HCT116 (cell line): ENCODE data around the gene BRINP2. TPM values are rescaled to one million over a fixed set of nuclear protein-coding genes. Genes with fewer than 3 reads are reported as not detected.

Source experiments
- ATAC-seq: fragments of 200-7000 bp; cut with Tn5 transposase; 2 replicates; pipeline ENCODE4 v1.9.1; 2020; ENCODE audit warnings: mild to moderate bottlenecking, moderate library complexity
- BruUV-seq: library from RNA; stranded (reverse); fragments of 400-500 nt; replicated peaks from 2 replicates; lab custom pipeline; 2021; lab: Mats Ljungman, UMichigan
- CTCF ChIA-PET: fragments of 300-600 bp; sonication (Branson Sonifier 250); formaldehyde crosslinking; loops from one replicate; lab custom pipeline; 2021; ENCODE audit warnings: antibody characterized with exemption; lab: Charles Lee
- POLR2A ChIA-PET: fragments of 300-600, 350-600 bp; sonication (Branson Sonifier 250); formaldehyde crosslinking; loops from one replicate; lab custom pipeline; 2021; ENCODE audit warnings: antibody characterized with exemption; lab: Charles Lee
- RAD21 ChIA-PET, 2 experiments: fragments of 300-600 bp; sonication (Branson Sonifier 250); formaldehyde crosslinking; loops; one replicate each; lab custom pipeline; 2023; ENCODE audit warnings: low total read pairs in 2 of 2; ENCODE audit not compliant: uncharacterized antibody in 2 of 2, unreplicated experiment in 2 of 2, low non-redundant PET in 1 of 2; lab: Charles Lee
- DNase-seq: peaks from one replicate; pipeline ENCODE4 v3.0.0-alpha.2; 2010; ENCODE audit warnings: low read depth, low spot score
- H2AFZ ChIP-seq: fragments of 200-600 bp; shearing (Covaris generic), sonication (generic); 2 replicates; pipeline ENCODE4 v1.6.1; 2017; ENCODE audit warnings: low read depth, mixed run types, mixed read lengths, antibody characterized with exemption, low read length; ENCODE audit not compliant: poor library complexity, severe bottlenecking
- H3K27ac ChIP-seq: 2 replicates; pipeline ENCODE4 v1.5.1; 2012; ENCODE audit warnings: low read depth, low read length
- H3K27me3 ChIP-seq: fragments of 200-600 bp; sonication (generic); 2 replicates; pipeline ENCODE4 v1.6.1; 2016; ENCODE audit warnings: mixed run types, low read length, mixed read lengths; ENCODE audit not compliant: insufficient read depth
- H3K36me3 ChIP-seq, 2 experiments: fragments of 200-500 bp in 1 of 2; fragments of 200-600 bp in 1 of 2; sonication (Bioruptor generic) in 1 of 2; sonication (generic) in 1 of 2; 2 replicates each; pipeline versions ENCODE4 v1.5.1 to v1.6.1; 2014 to 2016; ENCODE audit warnings: low read length in 2 of 2, inconsistent platforms in 1 of 2, mixed read lengths in 1 of 2, mixed run types in 1 of 2; ENCODE audit not compliant: insufficient read depth in 2 of 2, control insufficient read depth in 1 of 2
- H3K4me1 ChIP-seq, 2 experiments: fragments of 200-600 bp in 1 of 2; sonication (generic) in 1 of 2; 2 replicates each; pipeline versions ENCODE4 v1.5.1 to v1.6.1; 2012 to 2017; ENCODE audit warnings: low read length in 2 of 2, inconsistent platforms in 1 of 2, mild to moderate bottlenecking in 1 of 2, mixed read lengths in 1 of 2, mixed run types in 1 of 2, moderate library complexity in 1 of 2; ENCODE audit not compliant: insufficient read depth in 2 of 2, control insufficient read depth in 1 of 2
- H3K4me2 ChIP-seq: fragments of 200-600 bp; sonication (generic); 2 replicates; pipeline ENCODE4 v1.6.1; 2017; ENCODE audit warnings: mixed run types, low read length, mixed read lengths
- H3K4me3 ChIP-seq, 2 experiments: fragments of 200-600 bp in 1 of 2; sonication (generic) in 1 of 2; replicated peaks in 1 of 2; 2 replicates each; pipeline ENCODE4 v1.5.1; 2011 to 2016; ENCODE audit warnings: low read length in 2 of 2, control low read depth in 1 of 2, low read depth in 1 of 2, mild to moderate bottlenecking in 1 of 2, mixed read lengths in 1 of 2, mixed run types in 1 of 2
- H3K79me2 ChIP-seq: fragments of 200-600 bp; sonication (generic); 2 replicates; pipeline ENCODE4 v1.6.1; 2017; ENCODE audit warnings: mild to moderate bottlenecking, mixed run types, low read length, moderate library complexity, mixed read lengths; ENCODE audit not compliant: insufficient read depth
- H3K9ac ChIP-seq: fragments of 200-600 bp; sonication (generic); 2 replicates; pipeline ENCODE4 v1.6.1; 2016; ENCODE audit warnings: low read length, mixed read lengths
- H3K9me2 ChIP-seq: fragments of 200-600 bp; sonication (generic), shearing (Covaris generic); 2 replicates; pipeline ENCODE4 v1.6.1; 2017; ENCODE audit warnings: mixed run types, mild to moderate bottlenecking, moderate library complexity; ENCODE audit not compliant: insufficient read depth
- H3K9me3 ChIP-seq, 2 experiments: fragments of 200-500 bp in 1 of 2; fragments of 200-600 bp in 1 of 2; sonication (Bioruptor generic) in 1 of 2; sonication (generic) in 1 of 2; 2 replicates each; pipeline ENCODE4 v1.6.1; 2014 to 2017; ENCODE audit warnings: low read length in 2 of 2, mixed read lengths in 2 of 2, inconsistent platforms in 1 of 2, low read depth in 1 of 2, mild to moderate bottlenecking in 1 of 2, mixed run types in 1 of 2, moderate library complexity in 1 of 2; ENCODE audit not compliant: control insufficient read depth in 1 of 2, insufficient read depth in 1 of 2
- H4K20me1 ChIP-seq: fragments of 200-600 bp; sonication (generic), shearing (Covaris generic); 2 replicates; pipeline ENCODE4 v1.6.1; 2017; ENCODE audit warnings: mixed run types, mild to moderate bottlenecking, moderate library complexity; ENCODE audit not compliant: insufficient read depth
- EGR1 ChIP-seq: IDR thresholded peaks from 2 replicates; pipeline ENCODE4 v1.6.1; 2012; ENCODE audit warnings: low read depth
- ELF1 ChIP-seq: IDR thresholded peaks from 2 replicates; pipeline ENCODE4 v1.6.1; 2012; ENCODE audit warnings: low read depth, borderline replicate concordance
- EZH2 ChIP-seq: fragments of 200-600 bp; sonication (generic); IDR thresholded peaks from 2 replicates; pipeline ENCODE4 v1.6.1; 2017; ENCODE audit warnings: antibody characterized with exemption, mixed run types
- EZH2phosphoT487 ChIP-seq: fragments of 200-600 bp; IDR thresholded peaks from 2 replicates; pipeline ENCODE4 v1.6.1; 2018; ENCODE audit warnings: antibody characterized with exemption, borderline replicate concordance
- JUND ChIP-seq: IDR thresholded peaks from 2 replicates; pipeline ENCODE4 v1.6.1; 2012
- POLR2AphosphoS5 ChIP-seq: IDR thresholded peaks from 2 replicates; pipeline ENCODE4 v1.6.1; 2011; ENCODE audit warnings: mild to moderate bottlenecking, low read depth, low read length, moderate library complexity
- YY1 ChIP-seq: IDR thresholded peaks from 2 replicates; pipeline ENCODE4 v1.6.1; 2011; ENCODE audit warnings: low read length, low read depth, moderate library complexity, mild to moderate bottlenecking; ENCODE audit not compliant: insufficient replicate concordance; ENCODE audit errors: extremely low read depth
- intact Hi-C: fragments of 100-400 bp; cut with micrococcal nuclease; formaldehyde crosslinking; loops from 2 replicates; pipeline ENCODE4 v1.10.0; 2022
- total RNA-seq: library from RNA; stranded (reverse); gene quantifications from one replicate; pipeline ENCODE4 v1.2.1, GENCODE V29; 2021; ENCODE audit not compliant: unreplicated experiment
- TF ChIP-seq, protein P1 (sequence below), 3 experiments: fragments of 200-600 bp in 1 of 3; sonication (generic) in 1 of 3; IDR thresholded peaks in 2 of 3; conservative IDR thresholded peaks in 1 of 3; 2 replicates each; pipeline ENCODE4 v1.5.1; 2012 to 2017; ENCODE audit warnings: low read depth in 2 of 3, low read length in 2 of 3, antibody characterized with exemption in 1 of 3, borderline replicate concordance in 1 of 3, control low read depth in 1 of 3, mild to moderate bottlenecking in 1 of 3, mixed read lengths in 1 of 3, mixed run types in 1 of 3, moderate library complexity in 1 of 3; ENCODE audit not compliant: insufficient read depth in 1 of 3

Gene BRINP2
- total RNA-seq, 1 experiment from 2014 or later, result not detected

GRCh38 chr1:177270863-177271262, 100.1 kb downstream of the BRINP2 start:
- no peak overlapping the region for H3K9ac ChIP-seq
- H3K9me2 ChIP-seq, result no peaks in the 10 kb centered on the region
- peaks cover 6% of the 10 kb centered on the region; the same call in 1 of the 2 replicates for H3K27me3 ChIP-seq
- POLR2A ChIA-PET, result no interaction called here
- no peak overlapping the region for H3K27ac ChIP-seq
- ATAC-seq, result no peak
- no peak overlapping the region for H2AFZ ChIP-seq
- CTCF ChIA-PET, result no interaction called here
- RAD21 ChIA-PET, result no interaction called here
- no peak overlapping the region for H3K4me2 ChIP-seq
- BruUV-seq, result no TSS peak
- H3K36me3 ChIP-seq, result no peaks in the 10 kb centered on the region
- no peaks in the 10 kb centered on the region for H4K20me1 ChIP-seq
- intact Hi-C loops, result no loop called here
- H3K9me3 ChIP-seq, result no peaks in the 10 kb centered on the region
- no peak for DNase-seq
- H3K4me1 ChIP-seq, result no peaks in the 10 kb centered on the region
- no peak overlapping the region for H3K4me3 ChIP-seq
- TF ChIP-seq, protein P1, sequence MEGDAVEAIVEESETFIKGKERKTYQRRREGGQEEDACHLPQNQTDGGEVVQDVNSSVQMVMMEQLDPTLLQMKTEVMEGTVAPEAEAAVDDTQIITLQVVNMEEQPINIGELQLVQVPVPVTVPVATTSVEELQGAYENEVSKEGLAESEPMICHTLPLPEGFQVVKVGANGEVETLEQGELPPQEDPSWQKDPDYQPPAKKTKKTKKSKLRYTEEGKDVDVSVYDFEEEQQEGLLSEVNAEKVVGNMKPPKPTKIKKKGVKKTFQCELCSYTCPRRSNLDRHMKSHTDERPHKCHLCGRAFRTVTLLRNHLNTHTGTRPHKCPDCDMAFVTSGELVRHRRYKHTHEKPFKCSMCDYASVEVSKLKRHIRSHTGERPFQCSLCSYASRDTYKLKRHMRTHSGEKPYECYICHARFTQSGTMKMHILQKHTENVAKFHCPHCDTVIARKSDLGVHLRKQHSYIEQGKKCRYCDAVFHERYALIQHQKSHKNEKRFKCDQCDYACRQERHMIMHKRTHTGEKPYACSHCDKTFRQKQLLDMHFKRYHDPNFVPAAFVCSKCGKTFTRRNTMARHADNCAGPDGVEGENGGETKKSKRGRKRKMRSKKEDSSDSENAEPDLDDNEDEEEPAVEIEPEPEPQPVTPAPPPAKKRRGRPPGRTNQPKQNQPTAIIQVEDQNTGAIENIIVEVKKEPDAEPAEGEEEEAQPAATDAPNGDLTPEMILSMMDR (IDR thresholded peaks at IDR 0.05 in 2 of 3, conservative IDR thresholded peaks at IDR 0.05 in 1 of 3; ENCODE audit: borderline replicate concordance in 1 of 3, insufficient read depth in 1 of 3, low read depth in 2 of 3, low read length in 2 of 3), result no peak
- TF ChIP-seq EZH2, result no peak
- no peaks in the 10 kb centered on the region for H3K79me2 ChIP-seq

- intact Hi-C loops, result loop anchor here (2.0 kb wide), 1 partner anchor 50 kb away; no protein-coding TSS in a partner anchor
- Histone ChIP-seq H3K9me2 (no peaks in the 10 kb centered on the region), H4K20me1 (no peaks in the 10 kb centered on the region), H2AFZ (no peak overlapping the region), H3K9ac (no peak overlapping the region), H3K4me3 (no peak overlapping the region), H3K79me2 (no peaks in the 10 kb centered on the region), H3K36me3 (no peaks in the 10 kb centered on the region), H3K4me2 (no peak overlapping the region), H3K27me3 (peaks cover 6% of the 10 kb centered on the region; the same call in 1 of the 2 replicates), H3K9me3 (no peaks in the 10 kb centered on the region), H3K27ac (no peak overlapping the region), H3K4me1 (no peaks in the 10 kb centered on the region)
- RAD21 ChIA-PET, result no interaction called here
- no peak for DNase-seq
- POLR2A ChIA-PET, result no interaction called here
- TF ChIP-seq EGR1 (no peak), EZH2 (no peak), JUND (no peak), EZH2phosphoT487 (no peak), ELF1 (no peak), YY1 (no peak), POLR2AphosphoS5 (no peak)
- TF ChIP-seq, protein P1 (IDR thresholded peaks at IDR 0.05 in 2 of 3, conservative IDR thresholded peaks at IDR 0.05 in 1 of 3; ENCODE audit: borderline replicate concordance in 1 of 3, insufficient read depth in 1 of 3, low read depth in 2 of 3, low read length in 2 of 3), result no peak
- ATAC-seq, result no peak
- BruUV-seq, result no TSS peak
- CTCF ChIA-PET, result no interaction called here
Observed at GRCh38 chr1:177273141-177273540, 102.4 kb downstream of the BRINP2 start.
